ELF-1 (cell line): ENCODE measurements around the gene KIAA1586.
"Not testable (repeated sequence)": the region's sequence is repeated elsewhere in the genome, so short reads cannot be mapped to it uniquely, and the experiment has no call there.

Experiments used
- DNase-seq: peaks from one replicate; pipeline ENCODE4 v3.0.0-alpha.2; 2016; ENCODE audit warnings: low read depth, low spot score

Gene KIAA1586

GRCh38 chr6:57044061-57044460, 2.4 kb upstream of the KIAA1586 start:
- not testable (repeated sequence) for DNase-seq

GRCh38 chr6:57044568-57044967, 1.9 kb upstream of the KIAA1586 start:
- DNase-seq, result no peak

- not testable (repeated sequence) for DNase-seq
Measured at GRCh38 chr6:57047257-57047585, 728 bp downstream of the KIAA1586 start.

- not testable (repeated sequence) for DNase-seq
Measured at GRCh38 chr6:57047859-57048258, 1.4 kb downstream of the KIAA1586 start.

- DNase-seq, result no peak
Measured at GRCh38 chr6:57048577-57048976, 2.1 kb downstream of the KIAA1586 start.

GRCh38 chr6:57063847-57064246, 17.4 kb downstream of the KIAA1586 start:
- DNase-seq, result no peak

- DNase-seq, result no peak
Measured at GRCh38 chr6:57064809-57065208, 18.3 kb downstream of the KIAA1586 start.

- DNase-seq, result no peak
Measured at GRCh38 chr6:57068061-57068460, 21.6 kb downstream of the KIAA1586 start.

- DNase-seq, result no peak
Measured at GRCh38 chr6:57069228-57069627, 22.7 kb downstream of the KIAA1586 start.

- peak; percentile 73 for DNase-seq
Measured at GRCh38 chr6:57069920-57070331, 23.4 kb downstream of the KIAA1586 start.

- no peak for DNase-seq
Measured at GRCh38 chr6:57072108-57072507, 25.6 kb downstream of the KIAA1586 start.

- no peak for DNase-seq
Measured at GRCh38 chr6:57074383-57074782, 27.9 kb downstream of the KIAA1586 start.

- DNase-seq, result no peak
Measured at GRCh38 chr6:57075092-57075491, 28.6 kb downstream of the KIAA1586 start.

- DNase-seq, result no peak
Measured at GRCh38 chr6:57078531-57079207, 32.2 kb downstream of the KIAA1586 start.

- no peak for DNase-seq
Measured at GRCh38 chr6:57085471-57085870, 39.0 kb downstream of the KIAA1586 start.

- no peak for DNase-seq
Measured at GRCh38 chr6:57086843-57087242, 40.4 kb downstream of the KIAA1586 start.

- DNase-seq, result no peak
Measured at GRCh38 chr6:57087916-57088315, 41.4 kb downstream of the KIAA1586 start.

GRCh38 chr6:57089265-57089664, 42.8 kb downstream of the KIAA1586 start:
- DNase-seq, result no peak

GRCh38 chr6:57089687-57090457, 43.4 kb downstream of the KIAA1586 start, which contains the start of gene ZNF451:
ZNF451 (plus strand) TSS chr6:57090188; CDS start chr6:57090254, 66 bp downstream.
- peak; percentile 99 for DNase-seq

- DNase-seq, result not testable (repeated sequence)
Measured at GRCh38 chr6:57090458-57091067, 44.1 kb downstream of the KIAA1586 start.

- not testable (repeated sequence) for DNase-seq
Measured at GRCh38 chr6:57091375-57091774, 44.9 kb downstream of the KIAA1586 start.

- DNase-seq, result no peak
Measured at GRCh38 chr6:57094689-57095088, 48.2 kb downstream of the KIAA1586 start.

GRCh38 chr6:57097596-57097995, 51.1 kb downstream of the KIAA1586 start:
- DNase-seq, result no peak
